H9 (cell line): ENCODE results near the gene TSPAN6. TPM values are rescaled to one million over a fixed set of nuclear protein-coding genes. Genes with fewer than 3 reads are reported as not detected.

ENCODE experiments used
- DNase-seq: peaks from one replicate; pipeline ENCODE4 v3.0.0-alpha.2; 2017
- H2AFZ ChIP-seq: one replicate; pipeline ENCODE4 v1.6.1; 2013; ENCODE audit warnings: mild to moderate bottlenecking, low read length, control low read depth, moderate library complexity
- H2AK5ac ChIP-seq: 2 replicates; pipeline ENCODE4 v1.6.1; 2013; ENCODE audit warnings: low read length, control low read depth, mixed read lengths; ENCODE audit not compliant: insufficient read length
- H2BK120ac ChIP-seq: one replicate; pipeline ENCODE4 v1.6.1; 2013; ENCODE audit warnings: low read depth, mild to moderate bottlenecking, low read length, control low read depth, inconsistent platforms; ENCODE audit not compliant: poor library complexity, severe bottlenecking
- H2BK12ac ChIP-seq: 2 replicates; pipeline ENCODE4 v1.6.1; 2013; ENCODE audit warnings: low read length, control low read depth, mixed read lengths, low read depth; ENCODE audit not compliant: insufficient read length
- H2BK15ac ChIP-seq: 2 replicates; pipeline ENCODE4 v1.6.1; 2013; ENCODE audit warnings: low read depth, low read length, control low read depth
- H2BK20ac ChIP-seq: one replicate; pipeline ENCODE4 v1.6.1; 2013; ENCODE audit warnings: low read depth, mild to moderate bottlenecking, low read length, control low read depth, inconsistent platforms; ENCODE audit not compliant: poor library complexity, severe bottlenecking
- H2BK5ac ChIP-seq: 2 replicates; pipeline ENCODE4 v1.6.1; 2013; ENCODE audit warnings: low read length, control low read depth, mixed read lengths; ENCODE audit not compliant: insufficient read length
- H3K14ac ChIP-seq: 2 replicates; pipeline ENCODE4 v1.6.1; 2013; ENCODE audit warnings: low read length, control low read depth; ENCODE audit not compliant: insufficient read depth
- H3K18ac ChIP-seq: 2 replicates; pipeline ENCODE4 v1.6.1; 2013; ENCODE audit warnings: low read depth, mild to moderate bottlenecking, mixed read lengths, low read length, control low read depth; ENCODE audit not compliant: insufficient read length
- H3K23ac ChIP-seq: 2 replicates; pipeline ENCODE4 v1.6.1; 2013; ENCODE audit warnings: low read length, control low read depth, mixed read lengths, low read depth; ENCODE audit not compliant: insufficient read length
- H3K23me2 ChIP-seq: 2 replicates; pipeline ENCODE4 v1.6.1; 2013; ENCODE audit warnings: low read depth, mild to moderate bottlenecking, mixed read lengths, low read length, control low read depth; ENCODE audit not compliant: insufficient read length, poor library complexity, severe bottlenecking
- H3K27ac ChIP-seq: 2 replicates; pipeline ENCODE4 v1.5.1; 2013; ENCODE audit warnings: low read length, control low read depth, mixed read lengths, low read depth; ENCODE audit not compliant: insufficient read length
- H3K27me3 ChIP-seq: 2 replicates; pipeline ENCODE4 v1.6.1; 2013; ENCODE audit warnings: low read length, control low read depth, inconsistent platforms; ENCODE audit not compliant: insufficient read depth
- H3K4ac ChIP-seq: 2 replicates; pipeline ENCODE4 v1.6.1; 2013; ENCODE audit warnings: low read depth, mild to moderate bottlenecking, control low read depth, inconsistent platforms, low read length, moderate library complexity
- H3K4me1 ChIP-seq: 2 replicates; pipeline ENCODE4 v1.6.1; 2013; ENCODE audit warnings: low read length, control low read depth, inconsistent platforms; ENCODE audit not compliant: insufficient read depth
- H3K4me2 ChIP-seq: 2 replicates; pipeline ENCODE4 v1.6.1; 2013; ENCODE audit warnings: low read length, control low read depth, mixed read lengths; ENCODE audit not compliant: insufficient read length, insufficient read depth
- H3K56ac ChIP-seq: 2 replicates; pipeline ENCODE4 v1.6.1; 2013; ENCODE audit warnings: low read depth, mild to moderate bottlenecking, mixed read lengths, low read length, control low read depth; ENCODE audit not compliant: insufficient read length
- H3K79me1 ChIP-seq: 2 replicates; pipeline ENCODE4 v1.6.1; 2013; ENCODE audit warnings: low read depth, mild to moderate bottlenecking, moderate library complexity, low read length, control low read depth, inconsistent platforms; ENCODE audit not compliant: insufficient read depth, poor library complexity, severe bottlenecking
- H3K79me2 ChIP-seq: 2 replicates; pipeline ENCODE4 v1.6.1; 2013; ENCODE audit warnings: low read length, control low read depth, inconsistent platforms; ENCODE audit not compliant: insufficient read depth
- H3K9ac ChIP-seq: 2 replicates; pipeline ENCODE4 v1.6.1; 2013; ENCODE audit warnings: low read length, control low read depth, mixed read lengths; ENCODE audit not compliant: insufficient read length; ENCODE audit errors: extremely low read depth
- H3K9me3 ChIP-seq: one replicate; pipeline ENCODE4 v1.6.1; 2013; ENCODE audit warnings: low read depth, low read length, inconsistent platforms; ENCODE audit not compliant: control insufficient read depth
- H3T11ph ChIP-seq: one replicate; pipeline ENCODE4 v1.6.1; 2013; ENCODE audit warnings: mild to moderate bottlenecking, low read length, control low read depth, inconsistent platforms
- H4K20me1 ChIP-seq: one replicate; pipeline ENCODE4 v1.6.1; 2013; ENCODE audit not compliant: control insufficient read depth, insufficient read length, insufficient read depth
- H4K5ac ChIP-seq: 2 replicates; pipeline ENCODE4 v1.6.1; 2013; ENCODE audit warnings: low read depth, mild to moderate bottlenecking, mixed read lengths, low read length, control low read depth; ENCODE audit not compliant: insufficient read length
- H4K8ac ChIP-seq: replicated peaks from 2 replicates; pipeline ENCODE4 v1.6.1; 2013; ENCODE audit warnings: low read length, control low read depth, mixed read lengths, low read depth; ENCODE audit not compliant: insufficient read length
- H4K91ac ChIP-seq: 2 replicates; pipeline ENCODE4 v1.6.1; 2013; ENCODE audit warnings: low read depth, mild to moderate bottlenecking, moderate library complexity, mixed read lengths, low read length, control low read depth; ENCODE audit not compliant: insufficient read length
- H3K27ac Mint-ChIP-seq, 3 experiments: 2 replicates in 2 of 3; 3 replicates in 1 of 3; pipeline ENCODE4 v1.8.0; 2020 to 2021; ENCODE audit warnings: mixed read lengths in 3 of 3, mild to moderate bottlenecking in 1 of 3, moderate library complexity in 1 of 3
- H3K27me3 Mint-ChIP-seq: 2 replicates; pipeline ENCODE4 v1.8.0; 2021; ENCODE audit warnings: low read depth, mild to moderate bottlenecking, moderate library complexity, mixed read lengths
- H3K36me3 Mint-ChIP-seq, 3 experiments: 2 replicates in 2 of 3; 3 replicates in 1 of 3; pipeline ENCODE4 v1.8.0; 2020 to 2021; ENCODE audit warnings: low read depth in 3 of 3, mixed read lengths in 3 of 3; ENCODE audit not compliant: insufficient read depth in 1 of 3
- H3K4me1 Mint-ChIP-seq, 2 experiments: 2 replicates each; pipeline ENCODE4 v1.8.0; 2020; ENCODE audit warnings: mixed read lengths in 2 of 2
- H3K4me3 Mint-ChIP-seq, 2 experiments: 2 replicates in 1 of 2; 3 replicates in 1 of 2; pipeline ENCODE4 v1.8.0; 2020 to 2021; ENCODE audit warnings: mild to moderate bottlenecking in 2 of 2, mixed read lengths in 2 of 2, moderate library complexity in 1 of 2
- H3K9me3 Mint-ChIP-seq, 2 experiments: 2 replicates in 1 of 2; 3 replicates in 1 of 2; pipeline ENCODE4 v1.8.0; 2020; ENCODE audit warnings: mild to moderate bottlenecking in 2 of 2, mixed read lengths in 2 of 2, moderate library complexity in 1 of 2
- CTCF ChIP-seq: fragments of 200-600 bp; sonication (generic); conservative IDR thresholded peaks from 3 replicates; pipeline ENCODE4 v1.8.0; 2021; ENCODE audit warnings: antibody characterized with exemption, mild to moderate bottlenecking
- WGBS: extraction: QIAGEN DNeasy Blood & Tissue Kit; methylation state at CpG from one replicate; pipeline ENCODE4 v1.1.7; 2013; ENCODE audit warnings: missing lambda C conversion rate, low lambda C conversion rate, mixed read lengths; ENCODE audit not compliant: insufficient read length; ENCODE audit errors: extremely low coverage; 5-methylcytosine and 5-hydroxymethylcytosine counted together
- total RNA-seq: library from RNA; stranded (reverse); gene quantifications from 2 replicates; pipeline ENCODE4 v1.2.1, GENCODE V29; 2021

Gene TSPAN6
- total RNA-seq, 1 experiment from 2014 or later, result 61.3 TPM

GRCh38 chrX:100611951-100612350, 24.7 kb downstream of the TSPAN6 start:
- WGBS, result no CpG with 5 or more reads among the region's 5 CpGs

More at GRCh38 chrX:100611951-100612350, 24.7 kb downstream of the TSPAN6 start:
- no peaks in the 10 kb centered on the region for H3K79me1 ChIP-seq
- peaks cover 20 to 22% of the 10 kb centered on the region in 2 experiments for H3K4me1 Mint-ChIP-seq
- H3T11ph ChIP-seq, result no peak overlapping the region
- no peak overlapping the region for H2BK20ac ChIP-seq
- H3K4me2 ChIP-seq, result no peak overlapping the region
- no peak overlapping the region for H2BK5ac ChIP-seq
- H3K27ac Mint-ChIP-seq, result no peak overlapping the region
- DNase-seq, result no peak
- no peaks in the 10 kb centered on the region for H3K27me3 ChIP-seq
- H4K20me1 ChIP-seq, result no peaks in the 10 kb centered on the region
- no peak overlapping the region for H4K8ac ChIP-seq
- H3K23ac ChIP-seq, result no peak overlapping the region
- H2BK12ac ChIP-seq, result no peak overlapping the region
- no peak overlapping the region for H4K5ac ChIP-seq
- no peak overlapping the region for H2AFZ ChIP-seq
- H3K56ac ChIP-seq, result no peak overlapping the region
- H3K27me3 Mint-ChIP-seq, result no peaks in the 10 kb centered on the region
- no peak overlapping the region for H2BK120ac ChIP-seq
- H4K91ac ChIP-seq, result no peak overlapping the region
- H3K9me3 Mint-ChIP-seq, result peaks cover 0 to 55% of the 10 kb centered on the region in 2 experiments; a peak in 2 of 5 replicates
- no peak overlapping the region for H3K9ac ChIP-seq
- no peaks in the 10 kb centered on the region for H3K9me3 ChIP-seq
- no peak overlapping the region for H2BK15ac ChIP-seq
- no peak overlapping the region for H3K4ac ChIP-seq
- H3K79me2 ChIP-seq, result no peaks in the 10 kb centered on the region
- H2AK5ac ChIP-seq, result no peak overlapping the region
- H3K18ac ChIP-seq, result no peak overlapping the region
- no peak overlapping the region for H3K4me3 Mint-ChIP-seq
- no peak overlapping the region for H3K27ac ChIP-seq
- no peak overlapping the region for H3K14ac ChIP-seq
- no peaks in the 10 kb centered on the region for H3K23me2 ChIP-seq
- no peaks in the 10 kb centered on the region; a peak in 1 of 7 replicates for H3K36me3 Mint-ChIP-seq
- no peaks in the 10 kb centered on the region for H3K4me1 ChIP-seq
- no peak for TF ChIP-seq CTCF
